Activated T-cell treated with anti-CD3 and anti-CD28 coated beads for 4 hours (primary cell): ENCODE measurements around the gene IYD.
A peak's percentile ranks its signal among the peaks of the same experiment; 100 is the strongest.

Source experiments
- DNase-seq: peaks from one replicate; pipeline ENCODE4 v3.0.0-alpha.2; 2020

The IYD gene

DNA sequence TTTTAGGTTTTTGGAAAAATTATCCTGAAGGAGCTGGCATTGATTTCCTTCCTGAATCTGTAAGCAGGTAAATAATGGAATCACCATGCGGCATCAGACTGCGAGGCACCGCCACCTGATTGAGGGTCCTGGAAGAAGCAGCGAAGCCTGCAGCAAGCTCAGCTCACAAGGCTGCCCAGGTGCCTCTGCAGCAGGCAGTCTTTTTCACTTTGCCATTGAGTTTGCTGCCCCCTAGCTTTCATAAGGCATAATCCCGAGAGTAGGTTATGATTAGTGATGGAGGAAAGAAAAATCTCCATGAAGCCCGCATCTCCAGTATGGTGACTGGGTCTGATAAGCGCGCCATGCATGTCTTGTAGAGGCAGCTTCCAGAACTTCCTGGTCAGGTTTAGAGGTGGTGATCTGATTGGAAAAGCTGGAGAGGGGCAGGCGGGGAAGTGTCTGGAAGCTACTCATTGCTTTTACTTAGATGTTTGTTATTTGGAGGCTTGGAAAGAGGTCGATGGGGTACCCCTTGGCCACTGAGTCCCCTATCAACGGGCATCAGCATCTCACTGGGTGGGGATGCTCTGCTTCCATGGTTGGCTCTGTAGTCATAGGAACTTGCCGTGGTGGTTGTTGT, 26.7 kb downstream of the IYD start:
- no peak for DNase-seq

DNA sequence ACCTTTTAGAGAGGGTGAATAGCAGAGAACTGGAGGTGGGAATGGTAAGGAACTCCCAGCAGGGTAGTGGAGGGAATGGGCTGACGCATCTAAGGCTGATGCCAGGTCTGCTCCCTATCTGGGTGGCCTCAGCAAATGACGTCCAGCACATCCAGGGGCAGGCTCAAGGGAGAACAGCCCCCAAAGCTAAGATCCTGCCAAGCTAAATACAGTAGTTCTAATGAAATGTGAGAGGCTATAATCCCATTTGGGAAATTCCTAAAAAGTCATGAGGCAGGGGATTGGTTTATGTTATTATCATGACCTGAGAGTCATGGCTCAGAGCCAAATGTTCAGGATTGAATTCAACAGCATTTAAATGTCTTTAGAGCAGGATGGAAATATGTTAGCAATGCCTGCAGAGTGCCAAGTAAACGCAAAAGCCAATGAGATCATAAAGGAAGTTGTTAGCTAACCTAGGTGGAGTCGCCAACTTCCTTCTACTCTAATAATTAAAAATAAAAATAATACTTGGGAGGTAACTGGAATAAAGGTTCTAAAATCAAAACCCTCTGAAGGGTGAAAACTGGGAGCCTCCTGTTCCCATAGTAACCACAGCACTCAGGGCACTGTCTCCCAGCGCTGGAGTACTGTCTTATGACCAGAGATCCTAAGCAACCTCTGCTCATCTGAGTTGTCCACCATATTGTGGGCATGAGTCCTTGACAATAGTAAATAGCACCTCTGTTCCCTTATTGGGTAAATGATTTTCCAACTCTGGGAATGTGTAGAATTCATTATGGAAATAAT, 34.8 kb downstream of the IYD start:
- DNase-seq = no peak

DNA sequence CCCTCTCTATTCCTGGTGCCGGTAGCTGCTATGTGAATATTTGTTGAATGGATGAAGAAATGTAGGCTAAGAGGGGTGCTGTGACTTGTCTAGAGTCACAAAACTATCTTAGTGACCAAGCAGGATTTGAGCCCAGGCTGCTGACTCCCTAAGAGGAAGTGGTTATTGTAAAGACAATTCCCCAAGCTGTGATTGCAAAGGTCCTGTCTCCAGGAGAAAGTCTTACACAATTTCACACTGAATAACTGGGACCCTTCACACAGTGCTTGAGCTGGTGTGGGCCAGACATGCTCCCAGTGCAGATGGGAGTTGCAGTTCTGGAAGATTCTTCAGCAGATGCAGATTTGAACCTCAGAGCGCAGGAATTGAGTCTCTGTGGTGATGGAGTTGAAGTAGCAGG, 38.1 kb downstream of the IYD start:
- DNase-seq = no peak

DNA sequence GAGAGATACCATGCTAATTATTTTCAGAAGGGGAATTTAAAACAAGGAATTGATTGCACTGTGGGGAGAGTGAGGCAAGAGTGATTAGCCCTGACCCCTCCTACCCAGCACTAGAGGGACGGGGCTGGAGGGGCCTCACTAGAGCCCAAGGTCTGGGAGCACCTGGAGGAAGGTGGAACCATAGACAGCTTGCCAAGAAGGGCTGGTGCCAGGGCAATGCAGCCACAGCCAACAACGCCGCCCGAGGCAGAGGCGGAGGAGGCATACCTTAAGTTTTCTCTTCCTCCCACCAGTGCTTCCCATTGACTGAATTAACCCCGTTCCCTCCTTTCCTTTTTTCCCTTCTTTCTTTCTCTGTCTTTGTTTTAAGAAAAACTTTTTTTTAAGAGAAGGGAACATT, 40.0 kb downstream of the IYD start:
- DNase-seq = no peak

DNA sequence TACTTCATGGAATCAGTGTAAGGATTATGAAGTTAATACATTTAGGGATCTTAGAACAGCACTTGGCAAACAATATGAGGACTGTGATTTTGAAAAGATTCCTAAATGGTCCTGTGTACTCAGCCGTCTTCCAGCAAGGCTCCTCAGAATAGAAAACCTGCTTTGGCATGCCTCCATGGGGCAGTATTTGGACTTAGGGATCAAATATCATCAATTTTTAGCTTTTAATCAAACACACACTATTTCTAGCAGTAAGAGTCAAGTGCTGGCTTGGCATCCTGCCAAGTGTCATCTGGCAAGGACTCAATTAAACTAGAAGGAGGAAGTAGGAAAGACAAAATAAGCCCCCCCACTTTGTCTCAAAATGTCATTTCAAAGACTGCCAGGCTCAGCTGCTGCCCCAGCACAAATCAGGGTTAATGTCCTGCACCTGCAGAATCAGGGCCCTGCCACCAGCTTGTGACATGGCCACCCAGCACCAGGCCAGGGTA, 40.8 kb downstream of the IYD start:
- no peak for DNase-seq

DNA sequence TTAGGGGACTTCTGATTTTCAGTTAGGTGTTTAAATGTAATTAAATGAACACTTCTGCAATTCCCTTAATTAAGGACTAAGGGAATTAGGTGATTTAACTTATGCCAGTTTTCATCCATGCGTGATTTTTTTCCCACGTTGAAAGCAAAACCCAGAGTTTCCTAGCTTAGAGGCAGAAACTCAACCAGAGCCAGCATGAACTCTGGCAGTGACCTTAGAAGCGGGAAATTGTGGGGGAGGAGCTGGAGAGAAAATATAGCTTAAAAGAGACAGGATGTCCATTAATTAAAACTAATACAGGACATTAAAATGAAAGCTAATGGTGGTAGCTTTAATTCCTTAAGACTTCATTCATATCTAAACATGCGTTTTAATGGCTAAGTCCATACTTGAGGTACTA, 41.6 kb downstream of the IYD start:
- DNase-seq = no peak

DNA sequence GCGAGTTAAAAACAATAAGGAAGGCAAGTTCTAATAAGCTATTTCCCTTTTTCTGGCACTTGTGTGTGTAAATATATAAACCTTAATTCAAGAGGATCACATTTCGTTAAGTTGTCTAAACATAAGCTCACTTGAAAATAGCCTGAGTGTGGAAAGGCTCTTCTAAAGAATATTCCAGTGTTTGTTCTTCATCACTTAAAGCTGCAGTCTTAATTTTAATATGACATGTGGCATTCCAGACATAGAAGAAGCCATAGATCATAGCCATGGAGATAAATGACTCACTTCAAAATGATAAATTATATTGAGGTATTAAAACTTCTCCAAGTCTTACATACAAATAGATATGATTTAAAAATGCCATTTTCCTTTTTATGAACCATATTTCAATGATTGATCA, 42.1 kb downstream of the IYD start:
- DNase-seq = no peak

DNA sequence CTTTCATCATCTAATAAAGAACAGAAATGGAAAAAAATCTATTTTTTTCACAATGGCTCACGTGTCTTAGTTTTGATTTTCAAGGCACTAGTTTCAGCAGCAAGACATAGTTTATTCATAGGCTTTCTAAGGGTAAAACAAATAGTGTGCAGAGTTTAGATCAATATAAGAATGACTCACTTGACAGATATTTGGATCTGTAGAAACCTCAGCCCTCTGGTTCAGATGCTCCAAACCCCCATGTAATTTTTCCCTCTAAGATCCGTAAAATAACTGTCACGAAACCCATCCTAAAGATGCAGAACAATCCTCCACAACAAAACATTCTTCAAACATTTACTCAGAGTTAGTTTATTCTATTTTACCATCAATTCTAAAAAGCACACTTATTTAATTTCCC, 43.4 kb downstream of the IYD start:
- DNase-seq = no peak

DNA sequence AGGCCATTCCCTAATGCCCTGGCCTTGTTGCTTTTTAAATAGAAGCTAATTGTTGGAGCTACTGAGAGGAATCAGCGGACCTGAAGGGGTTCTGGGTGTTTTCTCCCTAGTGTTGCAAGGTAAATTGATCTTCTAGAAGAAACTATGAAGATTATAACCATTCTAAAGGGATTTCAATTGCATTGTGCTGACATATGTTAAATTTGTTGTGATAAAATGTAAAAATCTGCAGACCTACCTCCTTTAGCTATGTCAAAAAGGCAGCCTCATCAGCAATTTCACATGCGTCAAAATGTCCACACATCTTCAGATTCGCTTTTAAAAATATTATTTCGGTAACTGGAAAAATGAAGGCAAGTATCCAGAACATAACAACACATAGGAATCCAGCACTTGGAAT, 44.4 kb downstream of the IYD start:
- DNase-seq = no peak

DNA sequence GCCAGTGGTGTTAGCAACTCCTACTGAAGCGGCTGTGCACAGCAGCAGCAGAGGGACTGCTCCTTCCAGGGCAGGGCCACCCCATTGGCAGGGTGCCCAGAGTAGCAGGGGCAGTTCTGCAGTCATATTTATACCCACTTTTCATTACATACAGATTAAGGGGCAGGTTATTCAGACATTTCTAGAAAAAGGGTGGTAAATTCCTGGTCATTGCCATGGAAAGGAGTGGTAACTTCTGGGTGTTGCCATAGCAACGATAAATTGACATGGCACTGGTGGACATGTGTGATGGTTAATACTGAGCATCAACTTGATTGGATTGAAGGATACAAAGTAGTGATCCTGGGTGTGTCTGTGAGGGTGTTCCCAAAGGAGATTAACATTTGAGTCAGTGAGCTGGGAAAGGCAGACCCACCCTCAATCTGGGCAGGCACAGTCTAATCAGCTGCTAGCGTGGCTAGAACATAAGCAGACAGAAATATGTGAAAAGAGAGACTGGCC, 45.0 kb downstream of the IYD start:
- no peak for DNase-seq

DNA sequence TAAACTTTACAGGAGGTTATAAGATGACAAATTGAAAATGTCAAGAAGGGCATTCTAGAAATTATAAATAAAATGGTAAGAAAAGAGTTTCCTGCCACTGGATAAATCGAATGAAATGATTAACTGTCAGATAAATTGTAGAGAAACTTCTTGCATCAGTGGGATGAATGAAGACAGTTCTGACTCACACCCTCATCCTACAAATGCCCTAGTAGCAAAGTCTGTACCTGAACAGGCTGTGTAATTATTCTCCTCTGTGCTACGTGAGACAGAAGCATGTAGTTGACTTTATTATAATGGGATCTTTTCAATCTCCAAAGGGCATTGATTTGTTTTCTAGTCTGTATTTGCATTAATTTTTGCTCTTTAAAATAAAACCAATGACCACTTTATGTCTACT, 47.3 kb downstream of the IYD start:
- no peak for DNase-seq

DNA sequence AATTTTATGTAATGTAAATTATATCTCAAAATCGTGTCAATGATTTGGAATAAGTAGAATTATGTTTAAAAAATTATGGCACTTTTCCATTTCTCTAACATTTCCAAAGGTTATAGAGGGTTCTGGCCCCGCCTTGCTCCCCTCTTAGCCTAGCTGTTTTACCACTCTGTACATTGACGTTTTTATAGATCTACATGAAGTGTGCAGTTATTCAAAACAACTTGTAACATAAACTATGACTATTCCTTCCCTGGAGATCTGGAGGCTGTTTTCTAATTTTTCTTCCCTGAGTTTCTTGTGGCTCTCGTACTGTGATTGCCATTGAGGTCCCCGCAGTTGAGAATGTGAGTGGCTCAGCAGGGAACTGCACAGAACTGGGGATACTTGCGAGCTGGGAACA, 48.4 kb downstream of the IYD start:
- no peak for DNase-seq

DNA sequence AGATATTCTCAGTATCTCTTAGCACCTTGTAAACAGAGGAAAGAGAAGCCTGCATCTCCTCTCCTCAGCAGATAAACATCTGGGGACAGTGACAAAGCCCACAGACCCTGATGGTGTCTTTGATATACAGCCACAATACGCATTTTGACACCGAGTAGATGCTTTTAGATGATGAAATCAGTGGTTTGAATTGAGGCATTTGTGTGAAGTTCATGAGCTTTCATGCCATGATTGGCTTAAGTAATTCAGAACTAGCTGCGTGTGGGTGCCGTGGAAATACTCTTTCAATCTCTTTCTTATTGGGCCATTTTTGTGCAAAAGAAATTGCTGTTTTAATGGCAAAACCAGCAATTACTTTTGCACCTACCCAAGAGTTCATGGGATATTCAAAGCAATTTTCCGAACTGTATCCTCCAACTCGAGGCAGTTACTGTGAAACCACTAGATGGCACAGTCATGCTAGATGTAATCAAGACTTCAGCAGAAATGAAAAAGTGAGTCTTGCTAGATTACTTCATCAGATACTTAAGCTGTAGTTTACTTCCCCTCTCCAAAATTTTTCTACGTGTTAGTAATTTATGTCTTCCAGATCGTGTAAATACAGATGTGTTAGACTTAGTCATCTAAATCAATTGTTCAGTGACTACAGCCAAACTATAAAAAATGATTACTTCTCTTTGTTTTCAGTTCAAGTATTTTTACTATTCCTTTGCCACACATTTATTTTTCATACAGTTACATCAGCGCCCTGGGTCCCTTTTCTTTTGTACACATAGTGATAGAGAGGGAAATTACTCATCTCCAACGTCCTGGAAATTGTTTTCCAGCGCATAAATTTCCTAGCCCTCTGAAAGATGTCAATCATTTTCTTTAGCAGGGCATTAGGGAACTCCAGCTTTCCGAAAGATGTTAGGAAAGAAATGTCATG, 49.4 kb downstream of the IYD start:
- DNase-seq = no peak

DNA sequence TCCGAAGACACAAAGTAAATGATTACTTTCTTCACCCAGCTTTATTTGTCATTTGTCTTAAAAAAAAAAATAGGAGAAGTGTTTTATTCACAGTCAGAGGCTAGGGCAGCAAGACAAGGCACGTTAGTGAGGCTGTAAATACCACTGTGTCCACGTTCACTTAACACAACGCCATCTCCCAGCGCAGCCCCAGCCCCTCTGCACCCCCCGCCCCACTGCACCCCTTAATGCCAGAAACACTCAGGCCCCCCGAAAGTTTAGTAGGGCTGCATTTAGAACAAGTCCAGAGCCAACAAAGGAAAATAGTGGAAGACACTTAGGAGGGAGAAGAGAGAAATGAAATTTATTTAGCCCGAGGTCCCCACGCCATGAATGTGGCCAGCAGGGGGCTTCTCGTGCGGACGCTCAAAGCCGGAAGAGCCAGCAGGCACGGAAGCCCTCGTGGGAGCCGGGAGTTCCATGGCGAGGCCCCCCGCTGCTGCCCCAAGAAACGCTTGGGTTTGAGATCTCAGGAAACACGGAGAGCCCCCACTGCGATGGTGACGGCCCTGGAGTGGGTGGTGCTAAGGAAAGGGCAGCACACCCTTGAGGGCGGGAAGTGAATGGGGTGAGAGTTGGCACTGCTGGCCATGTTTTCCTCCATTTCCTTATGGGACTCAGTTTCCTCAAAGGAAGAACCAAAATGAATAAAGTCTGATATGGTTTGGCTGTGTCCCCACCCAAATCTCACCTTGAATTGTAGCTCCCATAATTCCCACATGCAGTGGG, 50.2 kb downstream of the IYD start:
- peak; percentile 29 for DNase-seq

DNA sequence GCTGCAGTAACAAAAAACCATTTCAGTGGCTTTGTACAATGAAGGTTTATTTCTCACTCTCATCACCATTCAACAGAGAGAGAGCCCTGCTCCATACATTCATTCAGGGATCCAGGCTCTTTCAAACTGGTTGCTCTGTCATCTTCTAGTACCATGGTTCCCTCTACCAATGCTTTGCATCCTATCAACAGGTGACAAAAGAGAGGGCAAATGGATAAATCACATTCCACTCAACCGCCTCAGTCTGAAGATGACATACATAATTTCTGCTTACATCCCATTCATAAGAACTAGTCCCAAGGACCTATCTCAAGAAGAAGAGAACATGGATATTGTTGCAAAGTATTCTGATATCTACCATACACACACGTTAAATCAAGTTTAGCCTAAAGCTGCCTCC, 51.6 kb downstream of the IYD start:
- DNase-seq = no peak

DNA sequence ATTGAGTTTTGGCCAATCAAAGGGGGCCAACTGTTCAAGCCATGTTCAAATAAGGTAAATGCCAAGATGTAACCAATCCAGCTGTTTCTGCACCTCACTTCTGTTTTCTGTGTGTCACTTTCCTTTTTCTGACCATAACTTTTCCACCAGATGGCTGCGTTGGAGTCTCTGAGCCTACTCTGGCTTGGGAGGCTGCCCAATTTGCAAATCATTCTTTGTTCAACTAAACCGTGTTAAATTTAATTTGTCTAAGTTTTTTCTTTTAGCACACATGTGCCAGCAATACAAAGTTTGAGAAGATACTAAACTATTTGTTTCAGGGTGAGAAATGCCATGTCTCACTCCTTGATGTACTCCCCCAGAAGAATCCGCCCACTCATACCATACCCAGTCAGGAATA, 52.1 kb downstream of the IYD start:
- DNase-seq = no peak

DNA sequence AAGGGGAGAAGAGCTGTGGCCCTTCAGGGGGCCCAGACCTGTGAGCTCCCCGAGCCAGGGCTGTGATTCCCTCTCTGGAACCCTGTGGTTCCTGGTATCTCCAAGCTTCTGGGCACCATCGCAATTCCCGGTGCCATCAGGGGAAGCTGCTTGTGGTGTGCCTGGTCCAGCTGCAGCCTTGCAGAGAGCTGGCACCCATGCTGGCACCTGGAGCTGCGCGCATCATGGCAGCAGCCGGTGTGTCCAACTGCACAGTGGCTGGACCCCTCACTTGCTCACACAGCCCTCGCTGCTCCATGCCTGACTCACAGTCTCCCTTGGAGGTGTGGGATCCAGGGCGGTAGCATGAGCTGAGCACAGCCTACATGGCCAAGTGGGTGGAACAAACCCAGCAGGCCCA, 56.7 kb downstream of the IYD start:
- DNase-seq = no peak

DNA sequence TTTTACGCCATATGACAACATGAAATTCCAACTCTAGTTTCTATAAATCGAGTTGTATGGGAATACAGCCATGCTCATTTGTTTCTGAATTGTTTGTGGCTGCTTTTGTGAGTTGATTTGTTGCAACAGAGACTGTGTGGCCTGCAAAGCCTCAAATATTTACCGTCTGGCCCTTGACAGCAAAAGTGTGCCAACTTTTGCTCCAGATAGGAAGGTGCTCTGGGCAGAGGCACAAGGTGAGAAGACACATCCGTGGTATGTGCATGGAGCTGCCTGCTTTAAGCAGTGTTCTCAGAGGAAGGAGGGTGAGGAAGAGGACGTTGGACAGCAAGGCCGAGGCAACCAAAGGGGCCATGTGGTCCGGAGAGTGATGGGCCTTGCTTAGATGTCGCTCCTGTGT, 57.4 kb downstream of the IYD start:
- no peak for DNase-seq

DNA sequence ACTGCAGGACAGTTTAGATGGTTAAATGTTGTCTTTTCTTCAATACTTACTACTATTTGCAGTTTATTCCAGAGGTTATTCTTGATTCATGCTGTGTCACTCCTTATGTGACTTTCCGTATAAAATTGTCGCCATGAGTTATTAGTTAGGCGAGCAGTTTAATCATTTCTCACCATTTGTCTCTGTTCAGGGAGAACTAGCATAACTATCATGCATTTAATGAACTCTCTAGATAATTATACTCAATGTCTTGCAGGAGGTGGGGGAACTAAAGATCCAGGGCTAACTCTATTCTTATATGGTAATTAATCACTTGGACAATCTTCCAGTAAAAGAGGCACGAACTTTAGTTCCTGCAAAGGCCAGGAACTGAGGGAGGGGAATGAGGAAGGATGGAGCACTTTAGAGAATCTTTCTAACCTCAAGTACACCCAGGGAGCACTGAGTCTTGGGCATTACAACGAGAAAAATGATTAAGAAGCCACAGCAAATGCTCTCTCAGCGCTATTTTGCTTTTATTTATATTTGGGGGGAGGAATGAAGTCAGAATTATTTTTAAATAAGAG, 58.3 kb downstream of the IYD start:
- DNase-seq = no peak

DNA sequence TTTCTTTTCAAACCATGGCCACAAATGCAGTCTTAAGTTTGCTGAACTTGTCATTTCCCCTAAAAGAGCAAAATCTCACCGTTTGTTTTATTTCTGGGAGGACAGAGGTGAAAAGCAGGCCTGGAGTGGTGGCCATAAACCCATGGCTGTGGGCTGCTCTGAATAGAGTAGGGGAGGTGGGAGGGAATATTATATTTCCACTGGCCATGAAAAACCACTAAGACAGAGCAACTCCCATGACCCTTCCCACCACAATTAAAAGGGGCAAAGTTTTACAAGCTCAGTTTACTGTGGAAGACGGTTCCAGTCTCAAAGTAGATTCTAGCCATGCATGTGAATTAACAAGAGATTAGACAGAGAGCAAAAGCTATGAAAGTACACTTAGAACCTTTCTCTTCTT, 59.0 kb downstream of the IYD start:
- no peak for DNase-seq

DNA sequence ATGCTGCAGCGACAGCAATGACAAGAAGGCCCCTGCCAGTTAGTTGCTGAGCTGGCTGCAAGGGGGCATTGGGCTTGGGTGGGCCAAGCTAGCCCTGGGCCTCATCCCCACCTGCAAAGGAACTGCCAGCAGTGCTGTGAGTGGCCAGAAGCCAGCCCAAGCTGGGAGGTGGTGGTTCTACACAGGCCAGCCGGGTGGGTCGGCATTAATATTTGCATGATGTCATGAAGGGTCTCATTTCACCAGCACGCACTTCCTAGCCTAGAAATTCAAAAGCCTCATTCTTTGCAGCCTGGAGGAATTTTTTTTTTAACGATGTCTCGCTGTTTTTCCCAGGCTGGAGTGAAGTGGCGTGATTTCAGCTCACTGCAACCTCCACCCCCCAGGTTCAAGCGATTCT, 62.0 kb downstream of the IYD start:
- DNase-seq = no peak

DNA sequence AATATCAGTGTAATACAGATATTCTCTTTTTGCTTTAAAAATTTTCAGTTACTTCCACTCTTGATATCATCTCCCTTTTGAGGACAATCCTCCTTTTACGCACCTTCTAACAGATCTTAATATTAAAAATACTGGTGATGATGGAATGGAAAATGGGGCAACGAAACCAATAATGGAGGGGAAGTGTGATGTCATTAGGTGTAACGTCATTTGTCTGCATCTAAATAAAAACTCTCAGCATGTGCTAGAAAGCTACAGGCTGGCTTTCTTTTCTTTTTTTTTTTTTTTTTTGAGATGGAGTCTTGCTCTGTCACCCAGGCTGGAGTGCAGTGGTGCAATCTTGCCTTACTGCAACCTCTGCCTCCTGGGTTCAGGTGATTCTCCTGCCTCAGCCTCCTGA, 66.5 kb downstream of the IYD start:
- DNase-seq = no peak
